KMS-11 (cell line): Measurements from ENCODE around the gene TARP.
"Not testable (repeated sequence)": the region's sequence is repeated elsewhere in the genome, so short reads cannot be mapped to it uniquely, and the experiment has no call there.

Source experiments
- H2AFZ ChIP-seq: fragments of 200-600 bp; sonication (generic); 2 replicates; pipeline ENCODE4 v1.6.1; 2016; ENCODE audit warnings: antibody characterized with exemption, mixed run types, low read depth
- H3K27ac ChIP-seq: fragments of 200-600 bp; sonication (generic); 2 replicates; pipeline ENCODE4 v1.6.1; 2016; ENCODE audit warnings: mild to moderate bottlenecking, mixed run types
- H3K27me3 ChIP-seq: fragments of 200-600 bp; sonication (generic); 2 replicates; pipeline ENCODE4 v1.6.1; 2017; ENCODE audit warnings: mild to moderate bottlenecking, low read depth, mixed run types, moderate library complexity; ENCODE audit not compliant: insufficient read depth
- H3K36me3 ChIP-seq: fragments of 200-600 bp; sonication (generic); 2 replicates; pipeline ENCODE4 v1.6.1; 2017; ENCODE audit warnings: mild to moderate bottlenecking, mixed run types; ENCODE audit not compliant: insufficient read depth
- H3K4me1 ChIP-seq: fragments of 200-600 bp; sonication (generic); 2 replicates; pipeline ENCODE4 v1.6.1; 2016; ENCODE audit warnings: mild to moderate bottlenecking, low read depth, mixed run types; ENCODE audit not compliant: poor library complexity, severe bottlenecking
- H3K4me2 ChIP-seq: fragments of 200-600 bp; sonication (generic); 2 replicates; pipeline ENCODE4 v1.7.0; 2016; ENCODE audit warnings: mild to moderate bottlenecking, mixed run types
- H3K4me3 ChIP-seq: fragments of 200-600 bp; sonication (generic); IDR thresholded peaks from 2 replicates; pipeline ENCODE4 v1.6.1; 2017; ENCODE audit warnings: low read depth, low read length, mixed read lengths; ENCODE audit not compliant: insufficient read depth
- H3K79me2 ChIP-seq: fragments of 200-600 bp; sonication (generic); 2 replicates; pipeline ENCODE4 v1.6.1; 2016; ENCODE audit warnings: low read depth, mixed run types; ENCODE audit not compliant: insufficient read depth
- H3K9ac ChIP-seq: fragments of 200-600 bp; sonication (generic); 2 replicates; pipeline ENCODE4 v1.6.1; 2016; ENCODE audit warnings: mild to moderate bottlenecking, mixed run types
- H4K20me1 ChIP-seq: fragments of 200-600 bp; sonication (generic); 2 replicates; pipeline ENCODE4 v1.6.1; 2016; ENCODE audit warnings: mild to moderate bottlenecking, mixed run types; ENCODE audit not compliant: insufficient read depth
- TF ChIP-seq, protein P1 (sequence below): fragments of 200-600 bp; sonication (generic); conservative IDR thresholded peaks from 2 replicates; pipeline ENCODE4 v1.6.1; 2017; ENCODE audit warnings: low read depth, mild to moderate bottlenecking, antibody characterized with exemption, low read length, moderate library complexity, mixed read lengths

Gene TARP

DNA sequence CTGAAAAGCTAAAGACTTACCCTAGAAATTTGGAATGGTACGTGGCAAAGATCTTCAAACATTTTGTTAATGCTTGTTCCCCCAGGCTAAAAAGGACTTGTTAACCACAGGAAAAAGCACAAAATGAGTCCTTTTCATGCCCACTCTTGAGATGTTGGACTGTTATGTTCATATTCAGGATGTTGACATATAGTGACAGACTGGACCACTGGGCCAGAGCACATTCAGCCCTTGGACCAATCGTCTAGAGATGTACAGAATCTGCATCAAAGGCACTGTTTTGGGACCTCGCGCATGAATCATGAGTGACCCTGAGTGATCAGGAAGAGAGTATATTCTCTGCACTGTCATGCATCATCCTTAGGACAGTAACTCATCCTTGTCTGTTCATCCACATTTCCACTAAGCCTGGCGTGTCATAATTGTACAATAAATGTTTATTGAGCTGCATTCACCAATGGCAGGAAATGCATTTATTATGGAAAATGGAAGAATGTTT is 25.3 kb downstream of the TARP start:
- Histone ChIP-seq H3K79me2 (no peaks in the 10 kb centered on the region), H3K27ac (no peak overlapping the region), H4K20me1 (no peaks in the 10 kb centered on the region), H3K4me2 (no peak overlapping the region), H3K9ac (no peak overlapping the region), H2AFZ (no peak overlapping the region), H3K27me3 (no peaks in the 10 kb centered on the region), H3K4me1 (no peaks in the 10 kb centered on the region), H3K36me3 (no peaks in the 10 kb centered on the region), H3K4me3 (no peak overlapping the region)
- TF ChIP-seq, protein P1, sequence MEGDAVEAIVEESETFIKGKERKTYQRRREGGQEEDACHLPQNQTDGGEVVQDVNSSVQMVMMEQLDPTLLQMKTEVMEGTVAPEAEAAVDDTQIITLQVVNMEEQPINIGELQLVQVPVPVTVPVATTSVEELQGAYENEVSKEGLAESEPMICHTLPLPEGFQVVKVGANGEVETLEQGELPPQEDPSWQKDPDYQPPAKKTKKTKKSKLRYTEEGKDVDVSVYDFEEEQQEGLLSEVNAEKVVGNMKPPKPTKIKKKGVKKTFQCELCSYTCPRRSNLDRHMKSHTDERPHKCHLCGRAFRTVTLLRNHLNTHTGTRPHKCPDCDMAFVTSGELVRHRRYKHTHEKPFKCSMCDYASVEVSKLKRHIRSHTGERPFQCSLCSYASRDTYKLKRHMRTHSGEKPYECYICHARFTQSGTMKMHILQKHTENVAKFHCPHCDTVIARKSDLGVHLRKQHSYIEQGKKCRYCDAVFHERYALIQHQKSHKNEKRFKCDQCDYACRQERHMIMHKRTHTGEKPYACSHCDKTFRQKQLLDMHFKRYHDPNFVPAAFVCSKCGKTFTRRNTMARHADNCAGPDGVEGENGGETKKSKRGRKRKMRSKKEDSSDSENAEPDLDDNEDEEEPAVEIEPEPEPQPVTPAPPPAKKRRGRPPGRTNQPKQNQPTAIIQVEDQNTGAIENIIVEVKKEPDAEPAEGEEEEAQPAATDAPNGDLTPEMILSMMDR = no peak

DNA sequence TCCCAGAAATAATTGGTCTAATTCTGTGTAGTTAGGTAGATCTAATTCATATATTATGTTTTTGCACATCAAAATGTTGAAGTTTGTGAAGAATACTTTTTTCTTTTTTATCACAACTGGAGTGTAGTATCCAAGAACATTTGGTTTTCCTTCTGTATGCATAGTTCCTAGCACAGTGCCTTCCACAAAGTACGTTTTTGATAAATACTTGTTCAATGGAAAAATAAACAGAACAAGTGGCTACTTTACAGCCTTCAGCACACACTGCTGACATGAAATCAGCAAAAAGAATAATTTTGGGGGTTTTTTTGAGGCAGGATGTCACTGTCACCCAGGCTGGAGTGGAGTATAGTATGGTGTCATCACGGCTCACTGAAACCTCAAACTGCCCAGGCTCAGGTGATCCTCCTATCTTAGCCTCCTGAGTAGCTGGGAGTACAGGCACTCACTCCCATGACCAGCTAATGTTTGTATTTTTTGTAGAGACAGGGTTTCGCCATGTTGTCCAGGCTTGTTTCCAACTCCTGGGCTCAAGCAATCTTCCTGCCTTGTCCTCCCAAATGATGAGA is 27.9 kb downstream of the TARP start:
- no peak overlapping the region for H3K27ac ChIP-seq
- no peaks in the 10 kb centered on the region for H3K36me3 ChIP-seq
- H3K4me1 ChIP-seq = no peaks in the 10 kb centered on the region
- H3K4me3 ChIP-seq = no peak overlapping the region
- TF ChIP-seq, protein P1 = no peak
- no peaks in the 10 kb centered on the region for H3K27me3 ChIP-seq
- H4K20me1 ChIP-seq = no peaks in the 10 kb centered on the region
- no peak overlapping the region for H3K9ac ChIP-seq
- H3K79me2 ChIP-seq = no peaks in the 10 kb centered on the region
- no peak overlapping the region for H2AFZ ChIP-seq
- no peak overlapping the region for H3K4me2 ChIP-seq

DNA sequence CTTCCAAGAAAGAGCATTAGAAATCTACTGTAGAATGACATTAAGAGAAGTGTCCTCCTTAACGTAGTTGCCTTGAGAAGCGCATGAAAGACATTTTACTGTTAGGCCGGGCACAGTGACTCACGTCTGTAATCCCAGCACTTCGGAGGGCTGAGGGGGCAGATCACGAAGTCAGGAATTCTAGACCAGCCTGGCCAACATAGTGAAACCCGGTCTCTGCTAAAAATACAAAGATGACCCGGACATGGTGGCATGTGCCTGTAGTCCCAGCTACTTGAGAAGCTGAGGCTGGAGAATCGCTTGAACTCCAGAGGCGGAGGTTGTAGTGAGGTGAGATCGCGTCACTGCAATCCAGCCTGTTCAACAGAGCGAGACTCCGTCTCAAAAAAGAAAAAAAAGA is 28.9 kb downstream of the TARP start:
- TF ChIP-seq, protein P1 = no peak
- Histone ChIP-seq H3K27ac (no peak overlapping the region), H3K36me3 (no peaks in the 10 kb centered on the region)

DNA sequence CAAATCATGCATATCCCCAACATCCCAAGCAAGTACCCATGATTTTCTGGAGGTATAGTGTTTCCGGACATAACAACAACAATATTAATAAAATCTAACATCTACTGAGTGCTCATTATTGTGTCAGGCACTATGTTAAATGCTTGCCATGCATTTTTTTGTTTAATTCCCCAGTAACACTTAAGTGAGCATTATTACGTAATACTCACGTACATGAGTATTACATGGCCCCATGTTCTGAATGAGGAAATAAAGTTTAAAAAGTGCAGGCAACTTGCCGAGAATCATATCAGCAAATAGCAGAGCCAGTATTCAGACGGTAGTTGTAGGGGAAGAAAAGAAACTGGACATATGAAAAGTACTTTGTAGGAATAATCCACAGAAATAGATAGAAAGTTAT is 30.1 kb downstream of the TARP start:
- H3K4me3 ChIP-seq, H3K27ac ChIP-seq, H3K4me1 ChIP-seq, H2AFZ ChIP-seq, H4K20me1 ChIP-seq, H3K36me3 ChIP-seq, H3K9ac ChIP-seq, H3K27me3 ChIP-seq, H3K4me2 ChIP-seq, H3K79me2 ChIP-seq: not testable (repeated sequence)

More for the DNA sequence above, 28.9 kb downstream of the TARP start:
- H3K4me1 ChIP-seq = no peaks in the 10 kb centered on the region
- no peaks in the 10 kb centered on the region for H3K79me2 ChIP-seq
- no peak overlapping the region for H2AFZ ChIP-seq
- H3K27me3 ChIP-seq = no peaks in the 10 kb centered on the region
- no peak overlapping the region for H3K9ac ChIP-seq
- H3K4me2 ChIP-seq = no peak overlapping the region
- H3K4me3 ChIP-seq = no peak overlapping the region
- no peaks in the 10 kb centered on the region for H4K20me1 ChIP-seq

DNA sequence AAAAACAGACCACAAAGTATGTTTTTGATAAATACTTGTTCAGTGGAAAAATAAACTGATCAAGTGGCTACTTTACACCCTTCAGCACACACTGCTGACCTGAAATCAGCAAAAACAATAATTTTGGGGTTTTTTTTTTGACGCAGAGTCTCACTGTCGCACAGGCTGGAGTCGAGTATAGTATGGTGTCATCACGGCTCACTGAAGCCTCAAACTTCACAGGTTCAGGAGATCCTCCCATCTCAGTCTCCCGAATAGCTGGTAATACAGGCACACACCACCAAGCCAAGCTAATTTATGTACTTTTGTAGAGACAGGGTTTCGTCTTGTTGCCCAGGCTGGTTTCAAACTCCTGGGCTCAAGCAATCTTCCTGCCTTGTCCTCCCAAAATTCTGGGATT is 30.6 kb downstream of the TARP start:
- no peaks in the 10 kb centered on the region for H3K4me1 ChIP-seq
- H3K4me3 ChIP-seq = no peak overlapping the region
- H3K27ac ChIP-seq = no peak overlapping the region
- TF ChIP-seq, protein P1 = no peak
- no peaks in the 10 kb centered on the region for H3K79me2 ChIP-seq
- H4K20me1 ChIP-seq = no peaks in the 10 kb centered on the region
- no peak overlapping the region for H2AFZ ChIP-seq
- no peak overlapping the region for H3K9ac ChIP-seq
- H3K4me2 ChIP-seq = no peak overlapping the region
- no peaks in the 10 kb centered on the region for H3K27me3 ChIP-seq
- no peaks in the 10 kb centered on the region for H3K36me3 ChIP-seq
